ENCODE measurements around the gene THSD4. TPM values are rescaled to one million over a fixed set of nuclear protein-coding genes. Genes with fewer than 3 reads are reported as not detected.

The THSD4 gene
- total and polyA plus RNA-seq, 2 donors (not counting 1 experiment from before 2014, with no cell fraction given), result 43.1 to 95.5 TPM

DNA sequence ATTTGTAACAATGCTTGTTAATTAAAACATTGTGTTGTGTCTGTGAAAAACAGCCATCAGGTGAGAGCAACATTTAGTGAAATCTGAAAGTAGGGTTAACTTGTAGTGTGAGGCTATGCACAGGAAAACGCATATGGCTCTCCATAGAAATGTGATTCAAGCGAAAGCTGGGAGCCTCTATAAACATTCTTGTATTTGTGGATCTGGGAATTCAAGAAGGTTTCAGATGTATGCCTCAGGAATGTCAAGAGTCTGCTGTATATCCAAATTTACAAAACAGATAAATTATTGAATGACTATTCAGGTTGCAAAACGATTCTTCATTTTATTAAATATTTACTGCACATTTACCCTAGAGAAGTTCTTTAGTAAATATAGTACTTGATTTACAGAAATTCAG is 166.0 kb downstream of the THSD4 start:
- Histone ChIP-seq H3K36me3 (ENCODE audit: control insufficient read depth, insufficient read depth, low read length) (peaks cover 2% of the 10 kb centered on the region), H2AFZ (ENCODE audit: low read length) (no peak overlapping the region), H4K20me1 (ENCODE audit: control insufficient read depth, extremely low read depth, insufficient read depth, low read length) (no peaks in the 10 kb centered on the region), H3K9me3 (ENCODE audit: control insufficient read depth, insufficient read depth, low read depth, low read length) (no peaks in the 10 kb centered on the region), H3K79me2 (ENCODE audit: control insufficient read depth, insufficient read depth, low read length) (no peaks in the 10 kb centered on the region), H3K27ac (ENCODE audit: insufficient read depth, low read length) (no peak overlapping the region), H3K4me2 (ENCODE audit: extremely low read depth, insufficient read depth, low read length) (no peak overlapping the region), H3K4me3 (replicated peaks in 1 of 4; ENCODE audit: control extremely low read depth in 1 of 4, insufficient read depth in 1 of 4, low read depth in 3 of 4, low read length in 4 of 4) (no peak overlapping the region), H3K9ac (ENCODE audit: insufficient read depth, low read length) (no peak overlapping the region), H3K4me1 (ENCODE audit: control insufficient read depth, extremely low read depth, insufficient read depth, low read length) (peaks cover 18% of the 10 kb centered on the region), H3K27me3 (ENCODE audit: control insufficient read depth, insufficient read depth, low read length) (no peaks in the 10 kb centered on the region)
- DNase-seq (ENCODE audit: low read depth in 2 of 2), result no peak
- TF ChIP-seq EZH2 (IDR thresholded peaks at IDR 0.05; ENCODE audit: low read length, missing control alignments) (no peak), CTCF (conservative IDR thresholded peaks at IDR 0.05 in 1 of 2, IDR thresholded peaks at IDR 0.05 in 1 of 2; ENCODE audit: low read depth in 1 of 2, low read length in 2 of 2) (no peak)

DNA sequence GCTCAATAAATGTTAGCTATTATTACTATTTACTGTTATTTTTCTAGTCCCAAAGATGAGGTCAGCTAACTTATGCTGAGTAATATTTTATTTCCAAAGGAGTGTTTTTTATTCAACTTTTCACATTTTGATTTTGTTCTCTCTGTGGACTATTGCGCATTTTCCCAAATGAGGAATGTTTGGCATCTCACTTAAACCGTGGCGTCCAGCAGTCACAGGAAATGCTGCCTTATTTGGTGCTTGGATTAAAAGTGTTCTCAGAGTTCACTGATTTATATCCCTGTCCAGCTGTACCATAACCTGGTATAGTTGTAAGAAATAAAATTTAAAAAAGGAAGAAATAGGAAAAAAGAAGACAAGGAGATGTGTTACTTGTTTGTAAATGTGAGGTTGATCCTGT is 166.8 kb downstream of the THSD4 start:
- H4K20me1 ChIP-seq (ENCODE audit: control insufficient read depth, extremely low read depth, insufficient read depth, low read length), result no peaks in the 10 kb centered on the region
- no peaks in the 10 kb centered on the region for H3K27me3 ChIP-seq (ENCODE audit: control insufficient read depth, insufficient read depth, low read length)
- H3K4me1 ChIP-seq (ENCODE audit: control insufficient read depth, extremely low read depth, insufficient read depth, low read length), result peaks cover 18% of the 10 kb centered on the region
- H2AFZ ChIP-seq (ENCODE audit: low read length), result no peak overlapping the region
- DNase-seq (ENCODE audit: low read depth in 2 of 2), result peak; percentile 74 to 81
- H3K36me3 ChIP-seq (ENCODE audit: control insufficient read depth, insufficient read depth, low read length), result peaks cover 2% of the 10 kb centered on the region
- H3K9ac ChIP-seq (ENCODE audit: insufficient read depth, low read length), result no peak overlapping the region
- peak overlapping the region; percentile 56 for H3K27ac ChIP-seq (ENCODE audit: insufficient read depth, low read length)
- no peak overlapping the region for H3K4me3 ChIP-seq (replicated peaks in 1 of 4; ENCODE audit: control extremely low read depth in 1 of 4, insufficient read depth in 1 of 4, low read depth in 3 of 4, low read length in 4 of 4)
- TF ChIP-seq CTCF (conservative IDR thresholded peaks at IDR 0.05 in 1 of 2, IDR thresholded peaks at IDR 0.05 in 1 of 2; ENCODE audit: low read depth in 1 of 2, low read length in 2 of 2), result no peak
- no peak for TF ChIP-seq EZH2 (IDR thresholded peaks at IDR 0.05; ENCODE audit: low read length, missing control alignments)
- no peak overlapping the region for H3K4me2 ChIP-seq (ENCODE audit: extremely low read depth, insufficient read depth, low read length)
- no peaks in the 10 kb centered on the region for H3K79me2 ChIP-seq (ENCODE audit: control insufficient read depth, insufficient read depth, low read length)
- no peaks in the 10 kb centered on the region for H3K9me3 ChIP-seq (ENCODE audit: control insufficient read depth, insufficient read depth, low read depth, low read length)

GRCh38 chr15:71288348-71288955 is 173.2 kb downstream of the THSD4 start:
- Histone ChIP-seq H3K9me3 (ENCODE audit: control insufficient read depth, insufficient read depth, low read depth, low read length) (no peaks in the 10 kb centered on the region), H3K4me2 (ENCODE audit: extremely low read depth, insufficient read depth, low read length) (no peak overlapping the region), H3K27ac (ENCODE audit: insufficient read depth, low read length) (no peak overlapping the region), H3K4me3 (replicated peaks in 1 of 4; ENCODE audit: control extremely low read depth in 1 of 4, insufficient read depth in 1 of 4, low read depth in 3 of 4, low read length in 4 of 4) (no peak overlapping the region), H3K79me2 (ENCODE audit: control insufficient read depth, insufficient read depth, low read length) (no peaks in the 10 kb centered on the region), H3K36me3 (ENCODE audit: control insufficient read depth, insufficient read depth, low read length) (no peaks in the 10 kb centered on the region), H3K4me1 (ENCODE audit: control insufficient read depth, extremely low read depth, insufficient read depth, low read length) (no peaks in the 10 kb centered on the region), H4K20me1 (ENCODE audit: control insufficient read depth, extremely low read depth, insufficient read depth, low read length) (no peaks in the 10 kb centered on the region), H2AFZ (ENCODE audit: low read length) (no peak overlapping the region), H3K9ac (ENCODE audit: insufficient read depth, low read length) (no peak overlapping the region), H3K27me3 (ENCODE audit: control insufficient read depth, insufficient read depth, low read length) (no peaks in the 10 kb centered on the region)
- TF ChIP-seq CTCF (conservative IDR thresholded peaks at IDR 0.05 in 1 of 2, IDR thresholded peaks at IDR 0.05 in 1 of 2; ENCODE audit: low read depth in 1 of 2, low read length in 2 of 2) (no peak), EZH2 (IDR thresholded peaks at IDR 0.05; ENCODE audit: low read length, missing control alignments) (no peak)
- DNase-seq (ENCODE audit: low read depth in 2 of 2), result peak in 1 of 2 donors; percentile 20

All from fibroblast of lung (primary cell).